Gastrocnemius medialis (tissue), 4 donors: ENCODE results near the gene SLC22A2. TPM values are rescaled to one million over a fixed set of nuclear protein-coding genes. Genes with fewer than 3 reads are reported as not detected.

Source experiments
- ATAC-seq, 2 donors: fragments of 150-250 bp; one replicate each; pipeline ENCODE4 v1.9.1; 2016
- DNase-seq, 2 donors: peaks; one replicate each; pipeline ENCODE4 v3.0.0-alpha.2; 2019
- H3K27ac ChIP-seq, 4 donors: fragments of 200-600 bp; sonication (generic); 1 replicate in 1 of 4; 2 replicates in 3 of 4; pipeline ENCODE4 v1.5.1; 2016 to 2018; ENCODE audit warnings: mild to moderate bottlenecking in 2 of 4, moderate library complexity in 1 of 4
- H3K27me3 ChIP-seq, 3 donors: fragments of 200-600 bp; sonication (generic) in 2 of 3; 1 replicate in 1 of 3; 2 replicates in 2 of 3; pipeline versions ENCODE4 v1.5.1 to v1.6.0; 2016 to 2019; ENCODE audit warnings: mild to moderate bottlenecking in 1 of 3, moderate library complexity in 1 of 3
- H3K36me3 ChIP-seq, 2 donors: fragments of 200-600 bp; sonication (generic) in 1 of 2; one replicate each; pipeline ENCODE4 v1.5.1; 2017 to 2018
- H3K4me1 ChIP-seq, 2 donors: fragments of 200-600 bp; sonication (generic) in 1 of 2; one replicate each; pipeline ENCODE4 v1.5.1; 2016 to 2017; ENCODE audit warnings: mild to moderate bottlenecking in 2 of 2
- H3K4me3 ChIP-seq, 4 donors: fragments of 200-600 bp; sonication (generic) in 3 of 4; 1 replicate in 1 of 4; 2 replicates in 3 of 4; pipeline ENCODE4 v1.5.1; 2016 to 2019; ENCODE audit warnings: mild to moderate bottlenecking in 2 of 4
- H3K9me3 ChIP-seq, 3 donors: fragments of 200-600 bp; sonication (generic) in 2 of 3; 1 replicate in 1 of 3; 2 replicates in 2 of 3; pipeline ENCODE4 v1.5.1; 2016 to 2019
- POLR2A ChIP-seq, 2 donors: fragments of 450-650 bp; IDR thresholded peaks; one replicate each; pipeline ENCODE4 v1.6.1; 2017; ENCODE audit warnings: antibody characterized with exemption in 2 of 2, mild to moderate bottlenecking in 2 of 2, moderate library complexity in 2 of 2
- in situ Hi-C, 4 donors: fragments of 200-750 bp; cut with MboI; loops; one replicate each; pipeline versions ENCODE4 v1.15.0 to v1.8.0; 2017; ENCODE audit warnings: low sequenced_read_pairs in 4 of 4
- intact Hi-C: fragments of 100-400 bp; cut with DNase I; formaldehyde crosslinking; loops from one replicate; pipeline ENCODE4 v1.15.1; 2023; ENCODE audit warnings: low total_unique reads
- total RNA-seq, 4 donors: library from RNA; depleted of rRNA; stranded (reverse); fragments of >200 nt; gene quantifications; one replicate each; pipeline versions ENCODE4 v1.1.0 to v1.2.3, GENCODE V29; 2016
- TF ChIP-seq, protein P1 (sequence below), 5 experiments: fragments of 450-650 bp in 3 of 5; fragments of 200-600 bp in 2 of 5; sonication (generic) in 2 of 5; IDR thresholded peaks in 4 of 5; conservative IDR thresholded peaks in 1 of 5; 1 replicate in 4 of 5; 2 replicates in 1 of 5; pipeline ENCODE4 v1.5.1; 2016 to 2019; ENCODE audit warnings: antibody characterized with exemption in 5 of 5, mild to moderate bottlenecking in 3 of 5, moderate library complexity in 3 of 5

The SLC22A2 gene
- total RNA-seq, 4 donors from 2014 or later = not detected

DNA sequence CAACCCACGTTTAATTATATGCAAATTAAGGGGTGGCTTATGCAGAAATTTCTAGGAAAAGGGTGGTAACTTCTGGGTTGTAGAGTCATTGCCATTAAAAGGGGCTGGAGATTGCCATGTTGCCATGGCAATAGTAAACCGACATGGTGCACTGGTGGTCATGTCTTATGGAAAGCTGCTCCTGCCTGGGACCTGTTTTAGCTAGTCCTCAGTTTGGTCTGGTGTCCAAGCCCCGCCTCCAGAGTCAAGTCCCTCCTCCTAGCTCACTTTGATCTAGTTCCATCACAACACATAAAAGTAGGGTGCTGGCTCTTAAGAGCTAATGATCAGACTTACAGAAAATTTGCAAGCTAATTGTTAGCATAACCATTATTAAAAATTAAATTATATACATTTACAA, 5.3 kb downstream of the SLC22A2 start:
- no peaks in the 10 kb centered on the region for H3K4me1 ChIP-seq
- no peak overlapping the region for H3K4me3 ChIP-seq
- intact Hi-C loops = no loop called here
- no peak for ATAC-seq
- no peaks in the 10 kb centered on the region for H3K9me3 ChIP-seq
- no peak overlapping the region for H3K27ac ChIP-seq
- in situ Hi-C loops = no loop called here
- H3K27me3 ChIP-seq = no peaks in the 10 kb centered on the region
- H3K36me3 ChIP-seq = no peaks in the 10 kb centered on the region
- TF ChIP-seq POLR2A (IDR thresholded peaks at IDR 0.05) = no peak
- TF ChIP-seq, protein P1, sequence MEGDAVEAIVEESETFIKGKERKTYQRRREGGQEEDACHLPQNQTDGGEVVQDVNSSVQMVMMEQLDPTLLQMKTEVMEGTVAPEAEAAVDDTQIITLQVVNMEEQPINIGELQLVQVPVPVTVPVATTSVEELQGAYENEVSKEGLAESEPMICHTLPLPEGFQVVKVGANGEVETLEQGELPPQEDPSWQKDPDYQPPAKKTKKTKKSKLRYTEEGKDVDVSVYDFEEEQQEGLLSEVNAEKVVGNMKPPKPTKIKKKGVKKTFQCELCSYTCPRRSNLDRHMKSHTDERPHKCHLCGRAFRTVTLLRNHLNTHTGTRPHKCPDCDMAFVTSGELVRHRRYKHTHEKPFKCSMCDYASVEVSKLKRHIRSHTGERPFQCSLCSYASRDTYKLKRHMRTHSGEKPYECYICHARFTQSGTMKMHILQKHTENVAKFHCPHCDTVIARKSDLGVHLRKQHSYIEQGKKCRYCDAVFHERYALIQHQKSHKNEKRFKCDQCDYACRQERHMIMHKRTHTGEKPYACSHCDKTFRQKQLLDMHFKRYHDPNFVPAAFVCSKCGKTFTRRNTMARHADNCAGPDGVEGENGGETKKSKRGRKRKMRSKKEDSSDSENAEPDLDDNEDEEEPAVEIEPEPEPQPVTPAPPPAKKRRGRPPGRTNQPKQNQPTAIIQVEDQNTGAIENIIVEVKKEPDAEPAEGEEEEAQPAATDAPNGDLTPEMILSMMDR (IDR thresholded peaks at IDR 0.05 in 4 of 5, conservative IDR thresholded peaks at IDR 0.05 in 1 of 5) = no peak
- no peak for DNase-seq

DNA sequence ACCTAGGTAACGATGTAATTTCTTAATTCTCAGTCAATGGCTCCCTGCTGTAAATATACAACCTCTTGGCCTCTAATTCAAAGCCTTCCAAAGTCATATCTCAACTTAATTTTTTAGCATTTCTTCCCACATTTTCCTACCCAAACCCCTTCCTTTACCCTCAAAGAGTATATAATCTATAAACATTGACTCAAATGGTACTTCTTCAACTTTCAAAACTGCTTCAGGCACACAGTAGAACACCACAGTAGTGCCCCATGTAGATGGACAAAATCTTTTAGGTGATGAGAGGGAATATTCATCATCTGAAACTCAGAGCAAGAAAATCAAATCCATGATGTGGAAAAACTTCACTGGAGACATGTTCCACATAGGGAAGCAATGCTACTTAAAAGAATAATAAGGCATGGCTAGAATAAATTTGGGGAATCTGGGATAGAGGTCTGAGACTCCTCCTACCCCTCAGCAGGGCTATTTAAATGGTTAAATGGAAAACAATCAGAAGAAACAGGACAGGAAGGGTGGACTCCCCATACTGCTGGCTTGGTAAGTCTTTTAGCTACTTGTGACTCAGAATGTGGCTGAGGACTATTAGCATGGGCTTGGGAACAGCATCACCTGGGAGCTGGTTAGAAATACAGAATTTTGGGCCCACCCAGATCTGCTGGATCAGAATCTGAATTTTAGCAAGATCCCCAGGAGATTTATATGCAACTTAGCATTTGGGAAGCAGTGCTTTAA, 6.4 kb downstream of the SLC22A2 start:
- Histone ChIP-seq H3K27ac (no peak overlapping the region), H3K4me1 (no peaks in the 10 kb centered on the region), H3K4me3 (no peak overlapping the region), H3K36me3 (no peaks in the 10 kb centered on the region), H3K27me3 (no peaks in the 10 kb centered on the region), H3K9me3 (no peaks in the 10 kb centered on the region)
- intact Hi-C loops = no loop called here
- in situ Hi-C loops = no loop called here
- DNase-seq (no peak), ATAC-seq (no peak)
- TF ChIP-seq POLR2A (IDR thresholded peaks at IDR 0.05) = no peak
- TF ChIP-seq, protein P1 (IDR thresholded peaks at IDR 0.05 in 4 of 5, conservative IDR thresholded peaks at IDR 0.05 in 1 of 5) = no peak

DNA sequence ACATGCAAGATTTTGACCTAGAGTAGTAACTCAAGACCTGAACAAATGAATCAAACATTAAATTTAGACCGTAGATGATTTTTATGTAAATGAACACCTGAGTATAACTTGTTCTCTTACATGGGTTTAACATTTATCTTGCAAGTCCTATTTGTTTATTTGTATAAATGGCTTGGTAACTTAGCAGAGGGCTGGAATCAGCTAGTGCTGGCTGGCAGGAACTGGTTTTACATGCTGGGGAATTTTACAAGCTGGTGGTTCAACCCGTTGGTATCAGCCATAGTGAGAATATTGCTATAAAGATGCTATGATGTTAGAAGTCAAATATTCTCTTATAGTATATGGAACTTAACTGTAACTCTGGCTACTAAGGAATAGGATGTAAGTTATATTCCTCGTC, 8.9 kb downstream of the SLC22A2 start:
- Histone ChIP-seq H3K36me3 (no peaks in the 10 kb centered on the region), H3K27ac (no peak overlapping the region), H3K4me1 (no peaks in the 10 kb centered on the region), H3K4me3 (no peak overlapping the region), H3K27me3 (no peaks in the 10 kb centered on the region), H3K9me3 (no peaks in the 10 kb centered on the region)
- intact Hi-C loops = no loop called here
- in situ Hi-C loops = no loop called here
- ATAC-seq = no peak
- TF ChIP-seq, protein P1 (IDR thresholded peaks at IDR 0.05 in 4 of 5, conservative IDR thresholded peaks at IDR 0.05 in 1 of 5) = no peak
- TF ChIP-seq POLR2A (IDR thresholded peaks at IDR 0.05) = no peak
- DNase-seq = no peak

DNA sequence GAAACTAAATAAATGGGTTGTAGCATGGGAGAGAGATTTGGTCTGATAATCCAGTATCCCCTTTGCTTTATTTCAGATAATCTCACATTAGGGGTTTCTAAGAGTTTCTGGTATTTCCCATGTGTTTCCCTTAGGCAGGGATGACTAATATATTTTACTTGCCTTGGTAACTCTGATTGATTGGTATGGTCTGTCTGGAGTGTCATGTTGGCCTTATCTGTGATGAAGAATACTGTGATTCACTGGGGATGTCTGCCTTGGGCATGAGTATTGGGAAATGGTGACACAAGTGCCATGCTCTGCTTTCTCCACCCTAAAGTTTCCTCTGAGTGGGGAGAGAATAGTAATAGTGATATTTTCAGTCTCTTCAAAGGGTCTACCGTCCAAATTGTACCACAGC, 10.1 kb downstream of the SLC22A2 start:
- no peaks in the 10 kb centered on the region for H3K4me1 ChIP-seq
- DNase-seq (no peak), ATAC-seq (no peak)
- intact Hi-C loops (no loop called here), in situ Hi-C loops (no loop called here)
- TF ChIP-seq, protein P1 (IDR thresholded peaks at IDR 0.05 in 4 of 5, conservative IDR thresholded peaks at IDR 0.05 in 1 of 5) = no peak
- TF ChIP-seq POLR2A (IDR thresholded peaks at IDR 0.05) = no peak
- H3K36me3 ChIP-seq = no peaks in the 10 kb centered on the region
- no peaks in the 10 kb centered on the region for H3K27me3 ChIP-seq
- H3K9me3 ChIP-seq = no peaks in the 10 kb centered on the region
- H3K4me3 ChIP-seq = no peak overlapping the region
- H3K27ac ChIP-seq = no peak overlapping the region

DNA sequence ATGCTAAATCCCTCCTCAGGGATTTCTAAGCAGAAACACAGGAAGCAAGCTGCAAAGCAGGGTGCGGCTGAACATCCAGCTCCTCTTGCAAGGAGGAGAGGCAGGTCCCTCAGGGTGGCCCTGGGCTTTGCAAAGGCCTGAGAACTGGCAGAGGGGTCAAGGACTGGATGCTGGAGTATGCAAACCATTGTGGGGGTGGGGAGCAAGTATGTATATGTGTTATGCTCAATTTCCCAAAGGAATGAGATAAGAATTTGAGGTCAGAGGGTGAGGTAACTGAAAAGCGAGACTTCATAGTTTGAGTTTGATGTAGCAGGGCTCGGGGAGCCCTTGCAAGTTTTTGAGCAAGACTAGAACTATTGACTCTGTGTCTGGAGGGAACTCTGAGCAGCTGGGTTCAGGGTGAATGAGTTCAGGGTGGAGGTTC, 11.2 kb downstream of the SLC22A2 start:
- H3K27me3 ChIP-seq = no peaks in the 10 kb centered on the region
- H3K36me3 ChIP-seq = no peaks in the 10 kb centered on the region
- no peaks in the 10 kb centered on the region for H3K4me1 ChIP-seq
- intact Hi-C loops = no loop called here
- TF ChIP-seq, protein P1 (IDR thresholded peaks at IDR 0.05 in 4 of 5, conservative IDR thresholded peaks at IDR 0.05 in 1 of 5) = no peak
- no peak for TF ChIP-seq POLR2A (IDR thresholded peaks at IDR 0.05)
- in situ Hi-C loops = no loop called here
- ATAC-seq (no peak), DNase-seq (no peak)
- no peaks in the 10 kb centered on the region for H3K9me3 ChIP-seq
- no peak overlapping the region for H3K27ac ChIP-seq
- H3K4me3 ChIP-seq = no peak overlapping the region
